ENCODE results near the gene SNRNP48. TPM values are rescaled to one million over a fixed set of nuclear protein-coding genes. Genes with fewer than 3 reads are reported as not detected.

SNRNP48 gene
- total RNA-seq, 4 donors from 2014 or later = 8.8 to 15.3 (median 10.7) TPM

GRCh38 chr6:7604003-7604402 lies 14.0 kb downstream of the SNRNP48 start:
- no peak overlapping the region for H3K4me3 ChIP-seq (ENCODE audit: low read depth, poor library complexity, severe bottlenecking)
- TF ChIP-seq CTCF (IDR thresholded peaks at IDR 0.05) (no peak), POLR2A (IDR thresholded peaks at IDR 0.05) (no peak)
- intact Hi-C loops (cut with DNase I; ENCODE audit: low total_unique reads) = no loop called here
- no peak for DNase-seq (ENCODE audit: low spot score in 2 of 2)
- 59 to 86% methylated on average over 4 of the region's 4 CpGs for whole genome bisulfite sequencing, 2 donors

GRCh38 chr6:7604506-7604905 lies 14.5 kb downstream of the SNRNP48 start:
- no peak for DNase-seq (ENCODE audit: low spot score in 2 of 2)
- TF ChIP-seq CTCF (IDR thresholded peaks at IDR 0.05) (no peak), POLR2A (IDR thresholded peaks at IDR 0.05) (no peak)
- H3K4me3 ChIP-seq (ENCODE audit: low read depth, poor library complexity, severe bottlenecking) = no peak overlapping the region
- intact Hi-C loops (cut with DNase I; ENCODE audit: low total_unique reads) = no loop called here
- 95 to 98% methylated on average over 2 of the region's 2 CpGs for WGBS, 2 donors

- WGBS, 2 donors = 23 to 25% methylated on average over 7 of the region's 7 CpGs
- TF ChIP-seq CTCF (IDR thresholded peaks at IDR 0.05) = no peak
- no peak for TF ChIP-seq POLR2A (IDR thresholded peaks at IDR 0.05)
- H3K4me3 ChIP-seq (ENCODE audit: low read depth, poor library complexity, severe bottlenecking) = no peak overlapping the region
- peak in 1 of 2 donors; percentile 42 for DNase-seq (ENCODE audit: low spot score in 2 of 2)
- intact Hi-C loops (cut with DNase I; ENCODE audit: low total_unique reads) = no loop called here
Measured at GRCh38 chr6:7615611-7616383, 25.8 kb downstream of the SNRNP48 start.

- no peak overlapping the region for H3K4me3 ChIP-seq (ENCODE audit: low read depth, poor library complexity, severe bottlenecking)
- 25% methylated on average over 12 of the region's 12 CpGs for WGBS, 2 donors
- DNase-seq (ENCODE audit: low spot score in 2 of 2) = peak; percentile 91 to 96
- intact Hi-C loops (cut with DNase I; ENCODE audit: low total_unique reads) = no loop called here
- TF ChIP-seq CTCF (IDR thresholded peaks at IDR 0.05) (no peak), POLR2A (IDR thresholded peaks at IDR 0.05) (no peak)
Measured at GRCh38 chr6:7617801-7618764, 28.1 kb downstream of the SNRNP48 start.

- intact Hi-C loops (cut with DNase I; ENCODE audit: low total_unique reads) = no loop called here
- WGBS, 2 donors = 87% methylated on average over 5 of the region's 5 CpGs
- DNase-seq (ENCODE audit: low spot score in 2 of 2) = no peak
- TF ChIP-seq POLR2A (IDR thresholded peaks at IDR 0.05) = no peak
- no peak for TF ChIP-seq CTCF (IDR thresholded peaks at IDR 0.05)
- no peak overlapping the region for H3K4me3 ChIP-seq (ENCODE audit: low read depth, poor library complexity, severe bottlenecking)
Measured at GRCh38 chr6:7621761-7622160, 31.8 kb downstream of the SNRNP48 start.
